GM23338 (cell line): ENCODE measurements around the gene EXOC3L2. TPM values are rescaled to one million over a fixed set of nuclear protein-coding genes. Genes with fewer than 3 reads are reported as not detected.

ENCODE experiments used
- ATAC-seq: fragments of 200-7000 bp; cut with Tn5 transposase; 3 replicates; pipeline ENCODE4 v1.9.1; 2020
- DNase-seq: peaks from one replicate; pipeline ENCODE4 v3.0.0-alpha.2; 2015; ENCODE audit warnings: low spot score
- H2AFZ ChIP-seq: fragments of 200-600 bp; sonication (generic); 2 replicates; pipeline ENCODE4 v1.8.0; 2016; ENCODE audit warnings: antibody characterized with exemption, mild to moderate bottlenecking, moderate library complexity
- H3F3A ChIP-seq: fragments of 200-600 bp; sonication (generic); replicated peaks from 2 replicates; pipeline ENCODE4 v1.8.0; 2017; ENCODE audit warnings: antibody characterized with exemption, mixed run types, low read depth
- H3K27ac ChIP-seq: fragments of 200-600 bp; sonication (generic); 2 replicates; pipeline ENCODE4 v1.6.1; 2016; ENCODE audit warnings: low read depth
- H3K27me3 ChIP-seq: fragments of 200-600 bp; sonication (generic); 2 replicates; pipeline ENCODE4 v1.8.0; 2016; ENCODE audit warnings: mild to moderate bottlenecking, mixed run types, moderate library complexity; ENCODE audit not compliant: insufficient read depth
- H3K36me3 ChIP-seq: fragments of 200-600 bp; sonication (generic); 2 replicates; pipeline ENCODE4 v1.8.0; 2016; ENCODE audit warnings: mild to moderate bottlenecking; ENCODE audit not compliant: insufficient read depth
- H3K4me1 ChIP-seq: fragments of 200-600 bp; sonication (generic); 2 replicates; pipeline ENCODE4 v1.8.0; 2016; ENCODE audit warnings: mild to moderate bottlenecking, moderate library complexity; ENCODE audit not compliant: insufficient read depth
- H3K4me2 ChIP-seq: fragments of 200-600 bp; sonication (generic); 2 replicates; pipeline ENCODE4 v1.7.1; 2017; ENCODE audit warnings: mixed run types
- H3K4me3 ChIP-seq: fragments of 200-600 bp; sonication (generic); 2 replicates; pipeline ENCODE4 v1.6.1; 2016; ENCODE audit warnings: mixed run types
- H3K79me2 ChIP-seq: fragments of 200-600 bp; sonication (generic); replicated peaks from 2 replicates; pipeline ENCODE4 v1.8.0; 2017; ENCODE audit warnings: mild to moderate bottlenecking; ENCODE audit not compliant: insufficient read depth
- H3K9me2 ChIP-seq: fragments of 200-600 bp; sonication (generic); 2 replicates; pipeline ENCODE4 v1.8.0; 2017; ENCODE audit not compliant: insufficient read depth
- H4K20me1 ChIP-seq: fragments of 200-600 bp; sonication (generic); replicated peaks from 2 replicates; pipeline ENCODE4 v1.8.0; 2017; ENCODE audit warnings: mild to moderate bottlenecking; ENCODE audit not compliant: insufficient read depth
- H3K27ac Mint-ChIP-seq: 2 replicates; pipeline ENCODE4 v1.8.0; 2020; ENCODE audit warnings: inconsistent platforms, mild to moderate bottlenecking, moderate library complexity, mixed read lengths
- H3K27me3 Mint-ChIP-seq: 3 replicates; pipeline ENCODE4 v1.8.0; 2022; ENCODE audit warnings: low read depth, mild to moderate bottlenecking, moderate library complexity, mixed read lengths, inconsistent platforms; ENCODE audit not compliant: insufficient read depth, poor library complexity
- H3K36me3 Mint-ChIP-seq: 3 replicates; pipeline ENCODE4 v1.8.0; 2021; ENCODE audit warnings: low read depth, mild to moderate bottlenecking, inconsistent platforms, moderate library complexity, mixed read lengths
- H3K4me1 Mint-ChIP-seq: 3 replicates; pipeline ENCODE4 v1.8.0; 2020; ENCODE audit warnings: mild to moderate bottlenecking, inconsistent platforms, mixed read lengths
- H3K4me3 Mint-ChIP-seq: 3 replicates; pipeline ENCODE4 v1.8.0; 2021; ENCODE audit warnings: moderate library complexity, mild to moderate bottlenecking, inconsistent platforms, mixed read lengths
- H3K9me3 Mint-ChIP-seq: 3 replicates; pipeline ENCODE4 v1.8.0; 2020; ENCODE audit warnings: moderate library complexity, mild to moderate bottlenecking, inconsistent platforms, mixed read lengths
- CREB1 ChIP-seq: fragments of 250-450 bp; sonication (Bioruptor Pico); IDR thresholded peaks from 2 replicates; pipeline ENCODE4 v1.5.0; 2020; ENCODE audit warnings: low read depth, mild to moderate bottlenecking, moderate library complexity
- CTCF ChIP-seq, 2 experiments: fragments of 200-600 bp in 1 of 2; sonication (generic) in 1 of 2; conservative IDR thresholded peaks; 2 replicates each; pipeline versions ENCODE4 v1.5.1 to v1.6.1; 2016 to 2017; ENCODE audit warnings: antibody characterized with exemption in 2 of 2, low read depth in 2 of 2, mild to moderate bottlenecking in 2 of 2, moderate library complexity in 1 of 2
- EZH2 ChIP-seq: fragments of 200-600 bp; sonication (generic); IDR thresholded peaks from one replicate; pipeline ENCODE4 v1.8.0; 2017; ENCODE audit warnings: antibody characterized with exemption, mild to moderate bottlenecking, low read depth; ENCODE audit not compliant: unreplicated experiment
- EZH2phosphoT487 ChIP-seq: fragments of 200-600 bp; sonication (generic); IDR thresholded peaks from one replicate; pipeline ENCODE4 v1.8.1; 2018; ENCODE audit warnings: antibody characterized with exemption; ENCODE audit not compliant: unreplicated experiment
- JUNB ChIP-seq: IDR thresholded peaks from one replicate; pipeline ENCODE4 v1.6.1; 2016; ENCODE audit warnings: antibody characterized with exemption; ENCODE audit not compliant: unreplicated experiment
- NANOG ChIP-seq: IDR thresholded peaks from 2 replicates; pipeline ENCODE4 v1.6.1; 2016; ENCODE audit warnings: antibody characterized with exemption, borderline replicate concordance
- POLR2AphosphoS5 ChIP-seq: IDR thresholded peaks from 2 replicates; pipeline ENCODE4 v1.6.1; 2016; ENCODE audit warnings: antibody characterized with exemption, low read depth
- REST ChIP-seq: IDR thresholded peaks from one replicate; pipeline ENCODE4 v1.6.1; 2018; ENCODE audit warnings: antibody characterized with exemption; ENCODE audit not compliant: unreplicated experiment
- STAT1 ChIP-seq: IDR thresholded peaks from one replicate; pipeline ENCODE4 v1.6.1; 2016; ENCODE audit warnings: antibody characterized with exemption; ENCODE audit not compliant: unreplicated experiment
- ZNF114 ChIP-seq: fragments of 250-450 bp; sonication (Bioruptor Pico); IDR thresholded peaks from 2 replicates; pipeline ENCODE4 v1.5.0; 2020; ENCODE audit warnings: mild to moderate bottlenecking, moderate library complexity
- ZNF331 ChIP-seq: fragments of 250-450 bp; sonication (Bioruptor Pico); IDR thresholded peaks from 2 replicates; pipeline ENCODE4 v1.5.0; 2020; ENCODE audit warnings: low read depth, mild to moderate bottlenecking, moderate library complexity
- polyA plus RNA-seq: library from polyadenylated mRNA; unstranded; fragments of >200 nt; fragmentation: Nextera tagmentation; extraction: Ambion mirVana; gene quantifications from 2 replicates; pipeline ENCODE4 v1.2.1, GENCODE V29; 2016
- total RNA-seq: library from RNA; depleted of rRNA; stranded (reverse); fragments of >200 nt; shearing (Covaris generic); gene quantifications from 2 replicates; pipeline ENCODE4 v1.2.3, GENCODE V29; 2014
- TF ChIP-seq, protein P1 (sequence below): IDR thresholded peaks from 2 replicates; pipeline ENCODE4 v1.6.1; 2016; ENCODE audit warnings: antibody characterized with exemption
- TF ChIP-seq, protein P2 (sequence below): fragments of 250-450 bp; sonication (Bioruptor Pico); IDR thresholded peaks from 2 replicates; pipeline ENCODE4 v1.5.0; 2020; ENCODE audit warnings: mild to moderate bottlenecking, moderate library complexity

The EXOC3L2 gene
- total and polyA plus RNA-seq, 2 experiments from 2014 or later = 2.8 to 3.2 TPM

DNA sequence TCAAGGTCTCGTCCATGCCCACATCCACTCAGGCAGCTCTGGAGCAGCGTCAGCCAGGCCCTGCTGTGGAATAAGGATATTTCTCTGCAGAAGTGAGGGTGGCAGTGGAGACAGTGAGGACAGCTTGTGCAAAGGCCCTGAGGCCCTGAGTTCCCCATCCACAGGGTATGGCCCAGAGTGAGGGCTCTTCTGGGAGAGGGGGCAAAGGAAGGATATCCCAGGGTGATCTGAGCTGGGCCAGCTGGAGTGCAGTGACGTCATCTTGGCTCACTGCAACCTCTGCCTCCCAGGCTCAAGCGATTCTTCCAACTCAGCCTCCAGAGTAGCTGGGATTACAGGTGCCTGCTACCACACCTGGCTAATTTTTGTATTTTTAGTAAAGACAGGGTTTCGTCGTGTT is 17.4 kb upstream of the EXOC3L2 start:
- Histone ChIP-seq H3F3A (no peaks in the 10 kb centered on the region), H3K27ac (no peak overlapping the region), H2AFZ (no peak overlapping the region), H3K79me2 (no peaks in the 10 kb centered on the region), H3K27me3 (no peaks in the 10 kb centered on the region), H4K20me1 (peaks cover 6% of the 10 kb centered on the region), H3K4me2 (no peak overlapping the region), H3K9me2 (no peaks in the 10 kb centered on the region), H3K4me1 (no peaks in the 10 kb centered on the region), H3K4me3 (no peak overlapping the region), H3K36me3 (no peaks in the 10 kb centered on the region)
- no peak overlapping the region for H3K27ac Mint-ChIP-seq
- H3K9me3 Mint-ChIP-seq = no peaks in the 10 kb centered on the region; the same call in 2 of the 3 replicates
- H3K36me3 Mint-ChIP-seq = no peaks in the 10 kb centered on the region; the same call in 2 of the 3 replicates
- no peaks in the 10 kb centered on the region for H3K4me1 Mint-ChIP-seq
- H3K27me3 Mint-ChIP-seq = peaks cover 7% of the 10 kb centered on the region
- TF ChIP-seq POLR2AphosphoS5 (no peak), EZH2phosphoT487 (no peak), STAT1 (no peak), CTCF (conservative IDR thresholded peaks at IDR 0.05; ENCODE audit: low read depth in 2 of 2) (no peak), EZH2 (no peak), ZNF331 (no peak), CREB1 (CRISPR knock-in tag) (no peak), JUNB (no peak), ZNF114 (CRISPR knock-in tag) (no peak), NANOG (no peak), REST (no peak)
- TF ChIP-seq, protein P1, sequence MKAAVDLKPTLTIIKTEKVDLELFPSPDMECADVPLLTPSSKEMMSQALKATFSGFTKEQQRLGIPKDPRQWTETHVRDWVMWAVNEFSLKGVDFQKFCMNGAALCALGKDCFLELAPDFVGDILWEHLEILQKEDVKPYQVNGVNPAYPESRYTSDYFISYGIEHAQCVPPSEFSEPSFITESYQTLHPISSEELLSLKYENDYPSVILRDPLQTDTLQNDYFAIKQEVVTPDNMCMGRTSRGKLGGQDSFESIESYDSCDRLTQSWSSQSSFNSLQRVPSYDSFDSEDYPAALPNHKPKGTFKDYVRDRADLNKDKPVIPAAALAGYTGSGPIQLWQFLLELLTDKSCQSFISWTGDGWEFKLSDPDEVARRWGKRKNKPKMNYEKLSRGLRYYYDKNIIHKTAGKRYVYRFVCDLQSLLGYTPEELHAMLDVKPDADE = no peak
- TF ChIP-seq, protein P2, sequence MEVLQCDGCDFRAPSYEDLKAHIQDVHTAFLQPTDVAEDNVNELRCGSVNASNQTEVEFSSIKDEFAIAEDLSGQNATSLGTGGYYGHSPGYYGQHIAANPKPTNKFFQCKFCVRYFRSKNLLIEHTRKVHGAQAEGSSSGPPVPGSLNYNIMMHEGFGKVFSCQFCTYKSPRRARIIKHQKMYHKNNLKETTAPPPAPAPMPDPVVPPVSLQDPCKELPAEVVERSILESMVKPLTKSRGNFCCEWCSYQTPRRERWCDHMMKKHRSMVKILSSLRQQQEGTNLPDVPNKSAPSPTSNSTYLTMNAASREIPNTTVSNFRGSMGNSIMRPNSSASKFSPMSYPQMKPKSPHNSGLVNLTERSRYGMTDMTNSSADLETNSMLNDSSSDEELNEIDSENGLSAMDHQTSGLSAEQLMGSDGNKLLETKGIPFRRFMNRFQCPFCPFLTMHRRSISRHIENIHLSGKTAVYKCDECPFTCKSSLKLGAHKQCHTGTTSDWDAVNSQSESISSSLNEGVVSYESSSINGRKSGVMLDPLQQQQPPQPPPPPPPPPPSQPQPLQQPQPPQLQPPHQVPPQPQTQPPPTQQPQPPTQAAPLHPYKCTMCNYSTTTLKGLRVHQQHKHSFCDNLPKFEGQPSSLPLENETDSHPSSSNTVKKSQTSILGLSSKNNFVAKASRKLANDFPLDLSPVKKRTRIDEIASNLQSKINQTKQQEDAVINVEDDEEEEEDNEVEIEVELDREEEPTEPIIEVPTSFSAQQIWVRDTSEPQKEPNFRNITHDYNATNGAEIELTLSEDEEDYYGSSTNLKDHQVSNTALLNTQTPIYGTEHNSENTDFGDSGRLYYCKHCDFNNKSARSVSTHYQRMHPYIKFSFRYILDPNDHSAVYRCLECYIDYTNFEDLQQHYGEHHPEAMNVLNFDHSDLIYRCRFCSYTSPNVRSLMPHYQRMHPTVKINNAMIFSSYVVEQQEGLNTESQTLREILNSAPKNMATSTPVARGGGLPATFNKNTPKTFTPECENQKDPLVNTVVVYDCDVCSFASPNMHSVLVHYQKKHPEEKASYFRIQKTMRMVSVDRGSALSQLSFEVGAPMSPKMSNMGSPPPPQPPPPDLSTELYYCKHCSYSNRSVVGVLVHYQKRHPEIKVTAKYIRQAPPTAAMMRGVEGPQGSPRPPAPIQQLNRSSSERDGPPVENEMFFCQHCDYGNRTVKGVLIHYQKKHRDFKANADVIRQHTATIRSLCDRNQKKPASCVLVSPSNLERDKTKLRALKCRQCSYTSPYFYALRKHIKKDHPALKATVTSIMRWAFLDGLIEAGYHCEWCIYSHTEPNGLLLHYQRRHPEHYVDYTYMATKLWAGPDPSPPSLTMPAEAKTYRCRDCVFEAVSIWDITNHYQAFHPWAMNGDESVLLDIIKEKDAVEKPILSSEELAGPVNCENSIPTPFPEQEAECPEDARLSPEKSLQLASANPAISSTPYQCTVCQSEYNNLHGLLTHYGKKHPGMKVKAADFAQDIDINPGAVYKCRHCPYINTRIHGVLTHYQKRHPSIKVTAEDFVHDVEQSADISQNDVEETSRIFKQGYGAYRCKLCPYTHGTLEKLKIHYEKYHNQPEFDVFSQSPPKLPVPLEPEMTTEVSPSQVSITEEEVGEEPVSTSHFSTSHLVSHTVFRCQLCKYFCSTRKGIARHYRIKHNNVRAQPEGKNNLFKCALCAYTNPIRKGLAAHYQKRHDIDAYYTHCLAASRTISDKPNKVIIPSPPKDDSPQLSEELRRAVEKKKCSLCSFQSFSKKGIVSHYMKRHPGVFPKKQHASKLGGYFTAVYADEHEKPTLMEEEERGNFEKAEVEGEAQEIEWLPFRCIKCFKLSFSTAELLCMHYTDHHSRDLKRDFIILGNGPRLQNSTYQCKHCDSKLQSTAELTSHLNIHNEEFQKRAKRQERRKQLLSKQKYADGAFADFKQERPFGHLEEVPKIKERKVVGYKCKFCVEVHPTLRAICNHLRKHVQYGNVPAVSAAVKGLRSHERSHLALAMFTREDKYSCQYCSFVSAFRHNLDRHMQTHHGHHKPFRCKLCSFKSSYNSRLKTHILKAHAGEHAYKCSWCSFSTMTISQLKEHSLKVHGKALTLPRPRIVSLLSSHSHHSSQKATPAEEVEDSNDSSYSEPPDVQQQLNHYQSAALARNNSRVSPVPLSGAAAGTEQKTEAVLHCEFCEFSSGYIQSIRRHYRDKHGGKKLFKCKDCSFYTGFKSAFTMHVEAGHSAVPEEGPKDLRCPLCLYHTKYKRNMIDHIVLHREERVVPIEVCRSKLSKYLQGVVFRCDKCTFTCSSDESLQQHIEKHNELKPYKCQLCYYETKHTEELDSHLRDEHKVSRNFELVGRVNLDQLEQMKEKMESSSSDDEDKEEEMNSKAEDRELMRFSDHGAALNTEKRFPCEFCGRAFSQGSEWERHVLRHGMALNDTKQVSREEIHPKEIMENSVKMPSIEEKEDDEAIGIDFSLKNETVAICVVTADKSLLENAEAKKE (CRISPR knock-in tag) = no peak
- ATAC-seq (no peak), DNase-seq (no peak)
- H3K4me3 Mint-ChIP-seq = no peak overlapping the region
